Measurements from ENCODE around the gene XRCC5.

The XRCC5 gene

DNA sequence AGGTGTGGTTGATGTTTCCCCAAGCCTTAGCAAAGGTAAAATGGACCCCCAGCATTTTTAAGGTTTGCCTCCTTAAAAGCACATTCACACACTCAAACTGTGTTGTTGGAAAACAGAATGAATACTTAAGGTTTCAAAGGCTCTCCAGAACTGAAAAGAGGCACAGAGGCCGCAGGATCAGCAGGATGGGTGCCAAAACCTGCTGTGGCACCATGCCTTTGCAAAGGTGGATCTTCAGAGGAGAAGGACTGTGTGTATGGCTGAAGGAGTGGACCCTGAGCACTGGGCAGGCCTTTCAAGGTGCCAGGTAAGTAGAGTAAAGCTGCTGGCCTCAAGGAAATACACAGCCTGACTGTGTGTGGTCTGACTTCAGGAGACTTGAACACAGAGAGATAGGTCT is 127.3 kb downstream of the XRCC5 start:
- DNase-seq = no peak

DNA sequence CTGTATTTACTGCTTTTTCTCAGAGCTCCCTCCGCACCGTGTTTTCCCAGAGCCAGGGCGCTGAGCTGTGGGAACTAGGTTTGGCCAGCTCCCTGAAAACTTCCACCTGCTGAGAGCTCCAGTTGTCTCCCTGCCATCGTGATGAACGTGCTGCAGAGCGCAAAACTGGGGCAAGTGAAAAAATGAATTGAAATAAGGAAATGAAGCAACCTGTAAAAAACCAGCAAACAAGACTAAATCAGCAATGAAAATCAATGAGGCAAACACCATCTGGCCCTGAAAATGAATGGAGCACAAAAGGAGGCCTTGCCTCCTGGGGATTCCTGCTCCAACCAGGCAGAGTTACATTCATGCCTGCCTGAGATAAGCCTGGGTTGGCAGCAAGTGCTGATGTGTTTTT is 133.2 kb downstream of the XRCC5 start:
- DNase-seq = no peak

DNA sequence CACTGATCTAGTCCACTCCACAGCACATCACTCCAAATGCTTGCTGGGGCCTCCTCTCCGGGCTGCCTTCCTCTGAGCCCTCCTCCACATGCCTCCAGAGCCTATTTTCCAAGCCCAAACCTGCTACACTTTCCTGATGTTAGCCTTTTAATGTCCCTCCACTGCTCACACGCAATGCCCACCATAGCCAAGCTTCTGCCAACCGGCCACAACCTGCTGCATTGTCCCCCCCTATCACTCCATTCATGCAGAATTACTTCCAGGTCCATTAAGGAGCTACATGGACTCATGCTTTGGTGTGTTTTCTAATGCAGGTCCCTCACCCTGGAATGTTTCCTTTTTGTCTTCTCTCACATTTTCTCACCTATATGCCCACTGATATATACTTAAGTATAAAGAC is 133.9 kb downstream of the XRCC5 start:
- DNase-seq = no peak

DNA sequence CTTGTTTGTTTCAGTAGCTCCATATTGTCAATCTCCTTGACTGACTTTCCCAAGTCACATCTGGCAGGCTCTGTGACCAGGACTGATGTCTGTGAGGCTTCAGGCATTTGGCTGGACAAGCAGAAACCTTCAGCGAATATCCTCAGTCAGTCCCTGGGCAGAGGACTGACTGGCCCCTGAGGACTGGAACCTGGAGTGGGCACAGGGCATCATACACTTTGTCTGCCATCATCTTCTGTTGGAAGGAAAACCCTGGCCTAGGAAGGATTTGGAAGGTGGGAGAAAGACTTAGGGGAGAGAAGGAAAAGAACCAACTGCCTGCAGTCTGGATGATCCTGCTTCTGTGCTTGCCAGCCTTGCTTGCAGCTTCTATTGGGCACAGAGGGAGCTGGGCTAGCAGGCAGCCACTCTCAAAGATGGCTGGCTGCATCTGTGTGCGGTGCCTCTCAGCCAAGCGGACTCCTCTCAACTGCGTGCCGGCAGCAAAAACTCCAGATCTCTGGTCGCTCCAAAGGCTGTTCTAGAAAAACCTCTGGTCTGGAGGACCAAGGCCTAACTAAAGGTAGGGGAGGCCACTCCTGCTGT is 136.3 kb downstream of the XRCC5 start:
- DNase-seq = no peak

DNA sequence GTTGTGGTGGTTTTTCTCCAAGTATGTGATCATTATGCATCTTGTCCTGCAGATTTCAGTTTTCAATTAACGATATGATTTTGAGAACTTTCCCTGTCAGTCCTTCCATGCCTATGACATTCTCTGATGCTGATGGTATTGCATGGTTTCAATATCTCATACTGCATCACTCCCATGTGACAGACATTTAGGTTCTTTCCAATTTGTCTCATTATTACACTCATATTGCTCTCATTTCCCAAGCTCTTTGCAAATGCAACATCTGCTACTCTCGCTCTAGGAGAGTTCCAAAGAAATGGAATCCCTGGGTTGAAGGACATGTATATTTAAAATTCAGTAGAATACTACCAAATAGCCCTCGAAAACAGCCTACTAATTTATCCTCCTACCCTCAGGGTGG is 137.6 kb downstream of the XRCC5 start:
- no peak for DNase-seq

Measured in CD4-positive, alpha-beta T cell treated with Interferon gamma for 1 hour (primary cell).